ENCODE measurements around the gene HPX.
A peak's percentile ranks its signal among the peaks of the same experiment; 100 is the strongest.

HPX gene

DNA sequence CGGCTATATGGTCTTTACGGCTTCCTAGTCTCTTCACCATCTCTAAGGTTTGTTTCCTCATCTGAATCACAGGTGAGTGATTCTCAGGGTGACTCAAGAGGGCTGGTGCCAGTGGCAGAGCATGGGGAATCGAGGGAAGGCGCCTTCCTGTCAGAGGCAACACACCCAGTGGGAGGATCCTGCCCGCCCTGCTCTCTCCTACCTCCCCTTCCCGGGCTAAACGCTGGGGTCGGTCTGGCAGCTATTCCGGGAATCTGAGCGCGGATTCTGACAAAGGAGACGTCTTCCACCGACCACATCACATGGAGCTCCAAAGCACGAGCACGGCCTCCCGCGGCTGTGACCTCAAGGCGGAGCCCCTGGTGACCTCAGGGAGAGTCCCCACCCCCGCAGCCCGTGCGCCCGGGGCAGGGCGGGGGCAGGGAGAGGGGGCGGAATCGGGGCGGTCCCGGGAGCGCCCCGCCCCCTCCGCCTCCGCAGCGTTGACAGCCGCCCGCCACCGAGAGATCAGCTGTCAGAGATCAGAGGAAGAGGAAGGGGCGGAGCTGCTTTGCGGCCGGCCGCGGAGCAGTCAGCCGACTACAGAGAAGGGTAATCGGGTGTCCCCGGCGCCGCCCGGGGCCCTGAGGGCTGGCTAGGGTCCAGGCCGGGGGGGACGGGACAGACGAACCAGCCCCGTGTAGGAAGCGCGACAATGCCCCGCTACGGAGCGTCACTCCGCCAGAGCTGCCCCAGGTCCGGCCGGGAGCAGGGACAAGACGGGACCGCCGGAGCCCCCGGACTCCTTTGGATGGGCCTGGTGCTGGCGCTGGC lies 50.7 kb downstream of the HPX start, which contains the start of gene SMPD1:
Gene SMPD1, plus strand, starts transcription at position 570 of the 813 bp plus-strand sequence. Its CDS starts 125 bp downstream, at position 695.
- peak; percentile 97 for DNase-seq

DNA sequence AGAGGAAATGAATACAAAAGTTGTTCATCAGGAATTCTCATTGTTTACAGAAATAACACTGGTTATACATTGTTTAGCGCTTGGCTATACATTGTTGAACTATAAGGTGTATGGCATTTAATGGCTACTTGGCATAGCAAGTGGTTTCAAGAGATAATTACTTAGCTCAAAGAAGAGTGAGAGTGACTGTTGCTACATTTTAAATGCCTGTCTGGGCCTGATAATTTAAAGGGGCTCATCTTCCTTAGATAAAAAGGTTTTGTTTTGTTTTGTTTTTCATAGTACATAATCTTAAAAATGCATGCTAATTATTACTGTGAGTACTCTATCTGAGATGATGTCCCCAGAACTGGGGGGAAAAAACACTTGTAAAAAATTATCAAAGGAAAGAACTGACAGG lies 52.0 kb downstream of the HPX start:
- DNase-seq, result no peak

DNA sequence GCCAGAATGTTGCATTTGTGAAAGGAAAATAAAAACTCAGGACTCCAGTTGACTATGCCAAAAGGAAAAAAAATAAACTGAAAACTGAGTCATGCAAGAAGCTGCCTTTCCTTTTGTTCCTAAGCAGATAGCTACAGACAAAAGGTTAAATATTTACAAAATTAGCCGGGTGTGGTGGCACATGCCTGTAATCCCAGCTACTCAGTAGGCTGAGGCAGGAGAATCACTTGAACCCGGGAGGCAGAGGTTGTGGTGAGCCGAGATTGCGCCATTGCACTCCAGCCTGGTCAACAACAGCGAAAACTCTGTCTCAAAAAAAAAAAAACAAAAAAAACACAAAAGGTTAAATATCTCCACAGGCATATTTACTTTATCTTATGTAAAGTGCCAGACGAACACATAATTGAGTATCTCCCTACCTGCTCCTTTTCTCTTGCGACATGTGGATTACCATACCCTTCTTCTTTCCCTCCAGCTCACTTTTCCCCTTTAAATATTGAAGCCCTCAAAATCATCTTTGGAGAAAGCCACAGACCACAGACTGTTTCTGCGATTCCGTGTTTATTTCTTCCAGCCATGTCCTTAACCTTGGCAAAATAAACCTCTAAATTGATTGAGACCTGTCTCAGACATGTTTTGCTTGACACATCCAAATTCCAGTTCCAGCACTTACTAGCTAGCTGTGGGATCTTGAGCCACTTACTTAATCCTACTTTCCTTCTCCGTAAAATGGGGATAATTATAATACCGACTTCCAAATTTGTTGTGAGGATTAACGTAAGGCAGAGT lies 52.8 kb downstream of the HPX start:
- DNase-seq, result no peak

DNA sequence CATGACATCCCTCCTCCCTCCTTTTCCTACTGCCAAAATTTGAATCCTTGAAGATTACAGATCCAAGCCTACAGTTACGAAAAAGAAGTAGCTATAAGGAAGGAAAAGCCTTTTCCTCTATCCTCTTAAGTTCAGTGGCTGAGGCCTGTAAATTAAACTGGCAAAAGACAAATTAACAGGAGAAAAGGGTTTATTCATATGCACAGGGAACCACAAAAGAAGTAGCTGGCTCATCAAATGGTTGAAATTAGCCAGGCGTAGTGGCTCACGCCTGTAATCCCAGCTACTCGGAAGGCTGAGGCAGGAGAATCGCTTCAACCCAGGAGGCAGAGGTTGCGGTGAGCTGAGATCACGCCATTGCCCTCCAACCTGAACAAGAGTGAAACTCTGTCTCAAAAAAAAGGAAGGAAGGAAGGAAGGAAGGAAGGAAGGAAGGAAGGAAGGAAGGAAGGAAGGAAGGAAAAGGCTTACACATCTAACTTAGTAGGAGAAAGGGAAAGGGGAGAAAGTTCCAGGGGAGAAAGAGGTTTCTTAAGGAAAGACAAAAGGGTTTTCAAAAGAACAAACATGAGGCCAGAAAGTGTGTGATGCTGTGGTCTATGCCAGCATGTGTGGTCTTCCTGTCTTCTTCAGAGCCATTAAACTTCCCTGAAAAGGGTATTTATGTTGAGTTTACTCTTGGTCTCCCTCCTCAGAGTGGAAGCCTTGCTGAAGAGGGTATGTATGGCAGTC lies 55.6 kb downstream of the HPX start:
- DNase-seq, result no peak

Measured in CD4-positive, alpha-beta T cell treated with Interleukin-15 for 1 hour (primary cell).